ENCODE data around the gene HPS4.

- TF ChIP-seq, protein P1, sequence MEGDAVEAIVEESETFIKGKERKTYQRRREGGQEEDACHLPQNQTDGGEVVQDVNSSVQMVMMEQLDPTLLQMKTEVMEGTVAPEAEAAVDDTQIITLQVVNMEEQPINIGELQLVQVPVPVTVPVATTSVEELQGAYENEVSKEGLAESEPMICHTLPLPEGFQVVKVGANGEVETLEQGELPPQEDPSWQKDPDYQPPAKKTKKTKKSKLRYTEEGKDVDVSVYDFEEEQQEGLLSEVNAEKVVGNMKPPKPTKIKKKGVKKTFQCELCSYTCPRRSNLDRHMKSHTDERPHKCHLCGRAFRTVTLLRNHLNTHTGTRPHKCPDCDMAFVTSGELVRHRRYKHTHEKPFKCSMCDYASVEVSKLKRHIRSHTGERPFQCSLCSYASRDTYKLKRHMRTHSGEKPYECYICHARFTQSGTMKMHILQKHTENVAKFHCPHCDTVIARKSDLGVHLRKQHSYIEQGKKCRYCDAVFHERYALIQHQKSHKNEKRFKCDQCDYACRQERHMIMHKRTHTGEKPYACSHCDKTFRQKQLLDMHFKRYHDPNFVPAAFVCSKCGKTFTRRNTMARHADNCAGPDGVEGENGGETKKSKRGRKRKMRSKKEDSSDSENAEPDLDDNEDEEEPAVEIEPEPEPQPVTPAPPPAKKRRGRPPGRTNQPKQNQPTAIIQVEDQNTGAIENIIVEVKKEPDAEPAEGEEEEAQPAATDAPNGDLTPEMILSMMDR (IDR thresholded peaks at IDR 0.05), result no peak
- no peak for TF ChIP-seq ZFX (IDR thresholded peaks at IDR 0.05; ENCODE audit: borderline replicate concordance)
These were observed 1.4 kb upstream of the HPS4 start for GRCh38 chr22:26485013-26485412.
